ENCODE results near the gene GSTT2B.
"Not testable (repeated sequence)": the region's sequence is repeated elsewhere in the genome, so short reads cannot be mapped to it uniquely, and the experiment has no call there.

The GSTT2B gene

GRCh38 chr22:23984430-23984829, 23.4 kb upstream of the GSTT2B start:
- DNase-seq = no peak

GRCh38 chr22:23980567-23980966, 19.6 kb upstream of the GSTT2B start:
- not testable (repeated sequence) for DNase-seq

- not testable (repeated sequence) for DNase-seq
These were observed 18.7 kb upstream of the GSTT2B start, which contains the start of gene GSTT2 for GRCh38 chr22:23979557-23980240. TSS of gene GSTT2 (plus strand) at chr22:23980134.

GRCh38 chr22:23977304-23977703, 16.3 kb upstream of the GSTT2B start:
- not testable (repeated sequence) for DNase-seq

GRCh38 chr22:23974836-23975352, 13.9 kb upstream of the GSTT2B start:
- not testable (repeated sequence) for DNase-seq

- not testable (repeated sequence) for DNase-seq
These were observed 13.3 kb upstream of the GSTT2B start, which contains the start of gene DDT for GRCh38 chr22:23974345-23974744. TSS of gene DDT (minus strand) at chr22:23974441. CDS start at chr22:23974414, 27 bp downstream.

- DNase-seq = not testable (repeated sequence)
These were observed 10.9 kb upstream of the GSTT2B start for GRCh38 chr22:23971927-23972326.

- DNase-seq = no peak
These were observed 10.0 kb upstream of the GSTT2B start for GRCh38 chr22:23970816-23971486.

- no peak for DNase-seq
These were observed 9.2 kb upstream of the GSTT2B start for GRCh38 chr22:23970201-23970641.

GRCh38 chr22:23969071-23969470, 8.1 kb upstream of the GSTT2B start:
- no peak for DNase-seq

GRCh38 chr22:23966568-23966967, 5.6 kb upstream of the GSTT2B start, which contains the start of gene DDTL:
TSS of gene DDTL (plus strand) at chr22:23966888. CDS start at chr22:23966915, 27 bp downstream.
- not testable (repeated sequence) for DNase-seq

GRCh38 chr22:23966094-23966493, 5.1 kb upstream of the GSTT2B start:
- not testable (repeated sequence) for DNase-seq

GRCh38 chr22:23956301-23956900, 4.6 kb downstream of the GSTT2B start:
- DNase-seq = peak; percentile 58

- DNase-seq = not testable (repeated sequence)
These were observed 5.1 kb downstream of the GSTT2B start for GRCh38 chr22:23955886-23956285.

GRCh38 chr22:23954991-23955305, 6.0 kb downstream of the GSTT2B start:
- DNase-seq = not testable (repeated sequence)

- DNase-seq = not testable (repeated sequence)
These were observed 6.6 kb downstream of the GSTT2B start for GRCh38 chr22:23954193-23954990.

GRCh38 chr22:23953485-23953884, 7.5 kb downstream of the GSTT2B start:
- not testable (repeated sequence) for DNase-seq

- DNase-seq = not testable (repeated sequence)
These were observed 8.1 kb downstream of the GSTT2B start for GRCh38 chr22:23952794-23953405.

GRCh38 chr22:23951383-23951782, 9.6 kb downstream of the GSTT2B start:
- DNase-seq = not testable (repeated sequence)

- not testable (repeated sequence) for DNase-seq
These were observed 11.2 kb downstream of the GSTT2B start for GRCh38 chr22:23949764-23950163.

- not testable (repeated sequence) for DNase-seq
These were observed 13.6 kb downstream of the GSTT2B start for GRCh38 chr22:23947391-23947790.

GRCh38 chr22:23940166-23940565, 20.8 kb downstream of the GSTT2B start:
- not testable (repeated sequence) for DNase-seq
